Measurements from ENCODE around the gene OR51G1. TPM values are rescaled to one million over a fixed set of nuclear protein-coding genes. Genes with fewer than 3 reads are reported as not detected.

The OR51G1 gene
- total RNA-seq, 1 donor from 2014 or later, result not detected

- Mint-ChIP-seq H3K27ac (ENCODE audit: unreplicated experiment) (no peak within 1 kb of the TSS), H3K4me3 (ENCODE audit: unreplicated experiment) (no peak within 1 kb of the TSS), H3K9me3 (ENCODE audit: unreplicated experiment) (no peaks in the 10 kb centered on the region), H3K36me3 (ENCODE audit: unreplicated experiment) (no peaks in the 10 kb centered on the region), H3K27me3 (ENCODE audit: unreplicated experiment) (peaks cover 9% of the 10 kb centered on the region), H3K4me1 (ENCODE audit: unreplicated experiment) (no peaks in the 10 kb centered on the region)
- no peak for TF ChIP-seq CTCF (IDR thresholded peaks at IDR 0.05)
- no peak for DNase-seq (ENCODE audit: extremely low spot score, unreplicated experiment)
Observed at GRCh38 chr11:4919250-4919649, 4.9 kb downstream of the OR51G1 start, which contains the start of gene OR51G2. TSS of gene OR51G2 (minus strand) at chr11:4919350. CDS start at chr11:4915663, 3,687 bp downstream.

GRCh38 chr11:4916581-4916980 is 7.6 kb downstream of the OR51G1 start:
- DNase-seq (ENCODE audit: extremely low spot score, unreplicated experiment), result no peak
- no peak overlapping the region for H3K4me3 Mint-ChIP-seq (ENCODE audit: unreplicated experiment)
- no peak for TF ChIP-seq CTCF (IDR thresholded peaks at IDR 0.05)
- no peaks in the 10 kb centered on the region for H3K36me3 Mint-ChIP-seq (ENCODE audit: unreplicated experiment)
- no peaks in the 10 kb centered on the region for H3K27me3 Mint-ChIP-seq (ENCODE audit: unreplicated experiment)
- no peak overlapping the region for H3K27ac Mint-ChIP-seq (ENCODE audit: unreplicated experiment)
- no peaks in the 10 kb centered on the region for H3K9me3 Mint-ChIP-seq (ENCODE audit: unreplicated experiment)
- H3K4me1 Mint-ChIP-seq (ENCODE audit: unreplicated experiment), result no peaks in the 10 kb centered on the region

- H3K27me3 Mint-ChIP-seq (ENCODE audit: unreplicated experiment), result peaks cover 13% of the 10 kb centered on the region
- H3K4me1 Mint-ChIP-seq (ENCODE audit: unreplicated experiment), result no peaks in the 10 kb centered on the region
- no peak within 1 kb of the TSS for H3K27ac Mint-ChIP-seq (ENCODE audit: unreplicated experiment)
- H3K4me3 Mint-ChIP-seq (ENCODE audit: unreplicated experiment), result no peak within 1 kb of the TSS
- no peak for DNase-seq (ENCODE audit: extremely low spot score, unreplicated experiment)
- H3K9me3 Mint-ChIP-seq (ENCODE audit: unreplicated experiment), result no peaks in the 10 kb centered on the region
- no peaks in the 10 kb centered on the region for H3K36me3 Mint-ChIP-seq (ENCODE audit: unreplicated experiment)
- TF ChIP-seq CTCF (IDR thresholded peaks at IDR 0.05), result no peak
Observed at GRCh38 chr11:4903484-4903883, 20.7 kb downstream of the OR51G1 start, which contains the start of gene OR51A7. TSS of gene OR51A7 (plus strand) at chr11:4903783. CDS start at chr11:4907370, 3,587 bp downstream.

- Mint-ChIP-seq H3K36me3 (ENCODE audit: unreplicated experiment) (no peaks in the 10 kb centered on the region), H3K27me3 (ENCODE audit: unreplicated experiment) (no peaks in the 10 kb centered on the region), H3K4me1 (ENCODE audit: unreplicated experiment) (peaks cover 3% of the 10 kb centered on the region)
Observed at GRCh38 chr11:4891996-4892640, 32.0 kb downstream of the OR51G1 start.

More at GRCh38 chr11:4891996-4892640, 32.0 kb downstream of the OR51G1 start:
- DNase-seq (ENCODE audit: extremely low spot score, unreplicated experiment), result no peak
- H3K4me3 Mint-ChIP-seq (ENCODE audit: unreplicated experiment), result no peak overlapping the region
- H3K9me3 Mint-ChIP-seq (ENCODE audit: unreplicated experiment), result no peaks in the 10 kb centered on the region
- TF ChIP-seq CTCF (IDR thresholded peaks at IDR 0.05), result no peak
- no peak overlapping the region for H3K27ac Mint-ChIP-seq (ENCODE audit: unreplicated experiment)
